ENCODE results near the gene LYZL6. TPM values are rescaled to one million over a fixed set of nuclear protein-coding genes. Genes with fewer than 3 reads are reported as not detected.

The LYZL6 gene
- total RNA-seq, 4 donors from 2014 or later, result not detected

GRCh38 chr17:35930211-35931065, 13.1 kb downstream of the LYZL6 start, which contains the start of gene RDM1:
RDM1 (minus strand) TSS chr17:35930773; CDS start chr17:35930727, 46 bp downstream.
- no peak for TF ChIP-seq CTCF (IDR thresholded peaks at IDR 0.05; ENCODE audit: low read depth)

- TF ChIP-seq CTCF (IDR thresholded peaks at IDR 0.05; ENCODE audit: low read depth), result no peak
Observed at GRCh38 chr17:35927714-35928113, 15.8 kb downstream of the LYZL6 start.

- TF ChIP-seq CTCF (IDR thresholded peaks at IDR 0.05; ENCODE audit: low read depth), result no peak
Observed at GRCh38 chr17:35923609-35924114, 19.9 kb downstream of the LYZL6 start.

GRCh38 chr17:35920229-35920628, 23.3 kb downstream of the LYZL6 start:
- no peak for TF ChIP-seq CTCF (IDR thresholded peaks at IDR 0.05; ENCODE audit: low read depth)

GRCh38 chr17:35918665-35919064, 24.8 kb downstream of the LYZL6 start:
- TF ChIP-seq CTCF (IDR thresholded peaks at IDR 0.05; ENCODE audit: low read depth), result no peak

- TF ChIP-seq CTCF (IDR thresholded peaks at IDR 0.05; ENCODE audit: low read depth), result no peak
Observed at GRCh38 chr17:35917519-35918213, 25.8 kb downstream of the LYZL6 start.
